KG1 (cell line): ENCODE measurements around the gene ZNF518A.
"Not testable (repeated sequence)": the region's sequence is repeated elsewhere in the genome, so short reads cannot be mapped to it uniquely, and the experiment has no call there.

Source experiments
- DNase-seq: peaks from one replicate; lab custom pipeline; 2025; lab: John Stamatoyannopoulos, UW

ZNF518A gene

DNA sequence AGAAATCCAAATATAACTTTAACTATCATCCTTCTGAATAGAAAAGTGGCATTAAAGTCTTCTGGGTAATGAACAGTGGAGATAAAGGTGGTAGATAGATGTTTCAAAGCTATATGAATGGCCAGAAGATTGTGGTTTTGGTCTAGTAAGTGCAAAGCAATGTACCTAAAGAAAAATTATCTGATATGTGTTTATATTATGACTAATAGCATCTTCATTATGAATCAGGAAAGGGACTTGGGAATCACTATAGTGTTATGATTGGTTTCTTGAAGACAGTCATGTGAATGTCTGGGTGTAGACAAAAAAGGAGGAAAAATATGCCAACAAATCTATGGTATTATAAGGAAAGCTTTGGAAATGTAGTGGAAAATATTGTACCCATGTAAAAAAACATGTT is 3.0 kb downstream of the ZNF518A start:
- no peak for DNase-seq

GRCh38 chr10:96136810-96137209 is 6.7 kb downstream of the ZNF518A start:
- DNase-seq: no peak

- DNase-seq: no peak
Observed at GRCh38 chr10:96137567-96137966, 7.5 kb downstream of the ZNF518A start.

DNA sequence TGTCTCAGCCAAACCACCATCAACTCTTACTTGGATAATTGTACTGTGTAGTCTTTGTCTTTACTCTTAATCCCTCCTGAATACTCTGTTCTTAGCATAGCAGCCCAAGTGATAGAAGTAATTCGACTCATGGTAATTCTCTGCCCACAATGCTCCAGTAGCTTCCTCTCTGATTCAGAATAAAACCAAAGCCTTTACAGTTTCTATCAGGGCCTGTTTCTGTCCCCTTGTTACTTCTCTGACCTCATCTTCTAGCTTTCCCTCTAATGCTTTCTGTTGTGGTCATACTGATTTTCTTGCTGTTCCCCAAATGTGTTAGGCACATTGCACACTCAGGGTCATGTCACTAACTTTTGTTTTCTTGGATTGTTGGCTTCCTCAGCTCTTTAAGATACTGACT is 8.0 kb downstream of the ZNF518A start:
- DNase-seq: no peak

DNA sequence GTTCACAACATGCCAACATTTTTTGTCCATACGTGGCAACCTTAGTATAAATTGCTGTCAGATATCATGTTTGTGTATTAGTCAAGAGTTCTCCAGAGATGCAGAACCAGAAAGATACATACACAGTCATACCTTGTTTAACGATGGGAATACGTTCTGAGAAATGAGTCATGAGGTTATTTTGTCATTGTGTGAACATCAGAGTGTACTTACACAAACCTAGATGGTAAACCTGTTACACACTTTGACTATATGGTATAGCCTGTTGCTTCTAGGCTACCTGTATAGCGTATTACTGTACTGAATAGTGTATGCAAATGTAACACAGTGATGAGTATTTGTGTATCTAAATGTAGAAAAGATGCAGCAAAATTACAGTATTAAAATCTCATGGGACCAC is 22.3 kb downstream of the ZNF518A start:
- no peak for DNase-seq

GRCh38 chr10:96153070-96153469 is 23.0 kb downstream of the ZNF518A start:
- no peak for DNase-seq

- no peak for DNase-seq
Observed at GRCh38 chr10:96165726-96166125, 35.6 kb downstream of the ZNF518A start.

DNA sequence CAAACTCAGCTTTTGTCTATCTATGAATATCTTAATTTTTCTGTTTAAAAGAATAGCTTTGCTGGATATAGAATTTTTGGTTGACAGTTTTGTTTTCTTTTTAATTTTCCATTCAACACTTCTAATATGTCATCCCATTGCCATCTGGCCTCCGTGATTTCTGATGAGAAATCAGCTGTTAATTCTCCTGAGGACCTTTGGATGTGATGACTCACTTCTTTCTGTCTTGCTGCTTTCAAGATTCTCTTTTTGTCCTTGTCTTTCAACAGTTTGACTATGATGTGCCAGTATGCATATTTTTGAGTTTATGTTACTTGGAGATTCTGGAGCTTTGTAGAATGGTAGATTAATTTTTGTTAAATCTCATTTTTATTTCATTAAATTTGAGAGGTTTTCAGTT is 38.4 kb downstream of the ZNF518A start:
- DNase-seq: no peak

DNA sequence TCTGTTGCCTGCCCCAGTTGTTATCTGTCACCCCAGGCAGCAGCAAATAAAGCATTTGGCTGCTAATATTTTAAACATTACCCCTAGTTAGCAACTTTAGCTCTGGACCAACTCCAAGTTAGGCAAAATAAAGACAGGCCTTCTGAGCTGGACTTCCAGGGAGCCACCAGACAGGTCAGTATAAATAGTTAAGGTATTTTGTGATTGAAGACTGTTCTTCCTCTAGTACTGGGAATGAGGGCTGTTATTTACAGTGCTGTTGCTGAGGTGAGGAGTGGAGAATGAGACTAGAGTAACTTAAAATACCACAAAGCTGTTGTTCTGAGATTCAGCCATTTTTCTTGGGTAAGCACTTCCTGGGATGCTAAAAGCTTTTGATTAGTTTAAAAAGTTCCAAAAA is 40.1 kb downstream of the ZNF518A start:
- no peak for DNase-seq

DNA sequence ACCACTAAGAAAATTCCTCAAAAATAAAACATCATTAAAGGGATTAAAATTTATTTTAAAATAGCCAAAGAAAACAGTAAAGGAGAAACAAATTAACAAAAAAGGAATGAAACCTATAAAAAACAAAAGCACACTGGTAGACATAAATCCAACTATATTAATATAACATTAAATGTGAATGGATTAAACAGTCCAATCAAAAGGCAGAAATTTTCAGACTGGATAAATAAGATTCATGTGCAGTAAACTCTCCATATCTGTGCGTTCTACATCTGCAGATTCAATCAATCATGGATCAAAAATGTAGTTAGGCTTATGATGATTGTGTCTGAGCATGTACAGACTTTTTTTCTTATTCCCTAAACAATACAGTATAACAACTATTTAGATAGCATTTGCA is 42.6 kb downstream of the ZNF518A start:
- DNase-seq: no peak

- DNase-seq: no peak
Observed at GRCh38 chr10:96176985-96177384, 46.9 kb downstream of the ZNF518A start.

DNA sequence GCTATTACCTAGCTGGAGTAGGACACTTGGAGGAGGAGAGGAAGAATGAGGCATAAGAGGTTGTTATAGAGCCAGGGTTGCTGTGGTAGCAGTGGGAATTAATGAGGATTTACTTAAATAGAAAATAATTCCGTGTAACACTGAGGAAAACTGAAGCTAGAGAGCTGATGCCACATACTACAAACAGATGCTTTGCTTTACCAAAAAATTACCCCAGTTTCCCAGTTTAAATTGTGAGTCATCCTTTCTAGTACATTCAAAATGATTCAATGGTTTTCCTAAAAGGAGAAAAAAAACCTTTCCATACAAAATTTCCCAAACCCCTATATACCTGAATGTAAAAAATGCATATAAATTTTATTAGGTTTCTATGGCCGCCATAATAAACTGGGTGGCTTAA is 58.3 kb downstream of the ZNF518A start:
- DNase-seq: no peak

DNA sequence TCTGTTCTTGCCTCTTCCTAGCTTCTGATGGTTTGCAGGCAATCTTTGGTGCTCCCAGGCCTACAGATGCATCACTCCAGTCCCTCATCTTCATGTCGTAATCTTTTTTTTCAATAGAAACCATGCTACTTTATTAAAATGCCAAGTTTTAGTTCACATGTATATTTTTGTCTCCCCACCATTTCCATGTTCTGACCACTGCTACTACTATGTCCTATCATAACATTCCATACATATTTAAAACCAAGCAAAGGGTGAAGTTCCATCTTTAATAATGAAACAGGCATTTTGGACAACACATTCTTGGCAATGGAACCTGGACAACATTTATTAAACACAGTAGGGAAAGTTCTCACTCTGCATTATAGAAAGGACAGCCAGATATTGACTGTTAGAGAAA is 58.8 kb downstream of the ZNF518A start:
- DNase-seq: no peak

GRCh38 chr10:96189505-96189904 is 59.4 kb downstream of the ZNF518A start:
- DNase-seq: not testable (repeated sequence)

- DNase-seq: no peak
Observed at GRCh38 chr10:96201525-96201924, 71.4 kb downstream of the ZNF518A start.

- no peak for DNase-seq
Observed at GRCh38 chr10:96205580-96205979, 75.5 kb downstream of the ZNF518A start.

DNA sequence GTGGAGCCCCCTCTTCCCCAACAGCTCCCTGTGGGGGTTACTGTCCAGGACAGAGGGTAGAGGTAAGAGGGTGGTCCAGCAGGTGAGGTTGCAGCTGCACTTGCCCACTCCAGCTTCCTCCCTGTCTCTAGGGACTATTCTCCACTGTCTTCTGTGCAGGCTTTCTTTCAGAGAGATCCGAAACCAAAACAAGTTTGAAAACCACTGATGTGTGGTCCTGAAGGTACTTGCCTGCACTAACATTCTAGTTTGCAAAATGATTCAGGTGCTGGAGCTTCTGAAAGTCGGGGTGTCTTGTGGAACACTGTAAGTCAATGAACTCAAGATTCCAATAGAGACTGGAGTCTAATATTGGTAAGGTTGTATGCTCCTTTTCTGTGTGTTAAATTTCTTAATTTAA is 78.2 kb downstream of the ZNF518A start:
- DNase-seq: no peak

GRCh38 chr10:96208946-96209345 is 78.8 kb downstream of the ZNF518A start:
- no peak for DNase-seq

DNA sequence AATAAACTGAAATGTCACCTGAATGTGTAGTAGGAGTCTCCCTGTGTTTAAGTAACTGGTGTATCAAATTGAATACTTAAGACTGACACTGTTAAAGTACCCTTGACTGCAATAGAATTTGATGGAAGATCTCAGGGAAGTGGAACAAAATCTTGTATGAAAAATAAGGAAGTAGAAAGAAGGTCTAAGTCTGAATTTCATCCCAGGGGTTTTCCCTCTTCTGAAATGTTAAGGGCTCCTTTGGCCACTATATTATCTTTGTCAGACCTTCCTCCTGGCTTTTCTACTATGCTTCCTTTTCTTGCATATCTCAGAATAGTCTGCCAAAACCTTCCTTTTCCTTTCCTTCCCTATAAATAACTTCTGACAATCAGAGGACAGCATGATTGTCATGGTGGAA is 81.7 kb downstream of the ZNF518A start:
- DNase-seq: no peak

GRCh38 chr10:96212911-96213310 is 82.8 kb downstream of the ZNF518A start:
- DNase-seq: no peak
